Rectal smooth muscle tissue (tissue), 1 donor: ENCODE measurements around the gene SIGLEC1.
A peak's percentile ranks its signal among the peaks of the same experiment; 100 is the strongest.

Experiments used
- H3K27ac ChIP-seq: one replicate; pipeline ENCODE4 v1.7.0; 2013; ENCODE audit warnings: low read depth, low read length, inconsistent platforms
- H3K27me3 ChIP-seq: one replicate; pipeline ENCODE4 v1.7.0; 2013; ENCODE audit warnings: low read length; ENCODE audit not compliant: control insufficient read depth, insufficient read depth
- H3K36me3 ChIP-seq: one replicate; pipeline ENCODE4 v1.7.0; 2013; ENCODE audit warnings: low read length; ENCODE audit not compliant: control insufficient read depth, insufficient read depth
- H3K4me1 ChIP-seq: one replicate; pipeline ENCODE4 v1.7.0; 2013; ENCODE audit warnings: low read length; ENCODE audit not compliant: control insufficient read depth, insufficient read depth
- H3K4me3 ChIP-seq: one replicate; pipeline ENCODE4 v1.7.0; 2013; ENCODE audit warnings: low read length
- H3K9ac ChIP-seq: one replicate; pipeline ENCODE4 v1.7.0; 2013; ENCODE audit warnings: low read length

SIGLEC1 gene

GRCh38 chr20:3751675-3752385 lies 39.4 kb upstream of the SIGLEC1 start:
- H3K4me1 ChIP-seq = no peaks in the 10 kb centered on the region
- peak overlapping the region; percentile 5 for H3K9ac ChIP-seq
- peak overlapping the region; percentile 42 for H3K4me3 ChIP-seq
- peak overlapping the region; percentile 7 for H3K27ac ChIP-seq
- H3K36me3 ChIP-seq = peaks cover 2% of the 10 kb centered on the region
- H3K27me3 ChIP-seq = no peaks in the 10 kb centered on the region

- Histone ChIP-seq H3K4me1 (no peaks in the 10 kb centered on the region), H3K4me3 (peak overlapping the region; percentile 42), H3K36me3 (peaks cover 2% of the 10 kb centered on the region), H3K9ac (no peak overlapping the region), H3K27me3 (no peaks in the 10 kb centered on the region), H3K27ac (no peak overlapping the region)
These were observed 38.9 kb upstream of the SIGLEC1 start for GRCh38 chr20:3751305-3751674.

GRCh38 chr20:3749689-3750531 lies 37.5 kb upstream of the SIGLEC1 start:
- H3K36me3 ChIP-seq = no peaks in the 10 kb centered on the region
- H3K9ac ChIP-seq = no peak overlapping the region
- H3K4me1 ChIP-seq = no peaks in the 10 kb centered on the region
- no peak overlapping the region for H3K27ac ChIP-seq
- no peaks in the 10 kb centered on the region for H3K27me3 ChIP-seq
- no peak overlapping the region for H3K4me3 ChIP-seq

GRCh38 chr20:3749087-3749688 lies 36.8 kb upstream of the SIGLEC1 start:
- no peaks in the 10 kb centered on the region for H3K27me3 ChIP-seq
- H3K9ac ChIP-seq = no peak overlapping the region
- no peaks in the 10 kb centered on the region for H3K36me3 ChIP-seq
- H3K4me1 ChIP-seq = no peaks in the 10 kb centered on the region
- no peak overlapping the region for H3K4me3 ChIP-seq
- no peak overlapping the region for H3K27ac ChIP-seq

GRCh38 chr20:3748073-3748472 lies 35.7 kb upstream of the SIGLEC1 start:
- no peak overlapping the region for H3K27ac ChIP-seq
- no peak overlapping the region for H3K4me3 ChIP-seq
- H3K4me1 ChIP-seq = no peaks in the 10 kb centered on the region
- no peak overlapping the region for H3K9ac ChIP-seq
- no peaks in the 10 kb centered on the region for H3K27me3 ChIP-seq
- H3K36me3 ChIP-seq = no peaks in the 10 kb centered on the region

GRCh38 chr20:3747471-3747870 lies 35.1 kb upstream of the SIGLEC1 start:
- Histone ChIP-seq H3K4me3 (no peak overlapping the region), H3K4me1 (no peaks in the 10 kb centered on the region), H3K27me3 (no peaks in the 10 kb centered on the region), H3K27ac (no peak overlapping the region), H3K9ac (no peak overlapping the region), H3K36me3 (no peaks in the 10 kb centered on the region)

GRCh38 chr20:3745686-3746173 lies 33.3 kb upstream of the SIGLEC1 start:
- Histone ChIP-seq H3K4me1 (no peaks in the 10 kb centered on the region), H3K27me3 (no peaks in the 10 kb centered on the region), H3K27ac (no peak overlapping the region), H3K36me3 (no peaks in the 10 kb centered on the region), H3K9ac (no peak overlapping the region), H3K4me3 (no peak overlapping the region)

- Histone ChIP-seq H3K27me3 (no peaks in the 10 kb centered on the region), H3K9ac (no peak overlapping the region), H3K4me1 (no peaks in the 10 kb centered on the region), H3K27ac (no peak overlapping the region), H3K36me3 (no peaks in the 10 kb centered on the region), H3K4me3 (no peak overlapping the region)
These were observed 32.6 kb upstream of the SIGLEC1 start for GRCh38 chr20:3744806-3745685.

GRCh38 chr20:3744037-3744436 lies 31.6 kb upstream of the SIGLEC1 start:
- no peaks in the 10 kb centered on the region for H3K27me3 ChIP-seq
- no peak overlapping the region for H3K27ac ChIP-seq
- H3K4me1 ChIP-seq = no peaks in the 10 kb centered on the region
- no peaks in the 10 kb centered on the region for H3K36me3 ChIP-seq
- no peak overlapping the region for H3K4me3 ChIP-seq
- H3K9ac ChIP-seq = no peak overlapping the region

- H3K9ac ChIP-seq = no peak overlapping the region
- no peak overlapping the region for H3K4me3 ChIP-seq
These were observed 30.9 kb upstream of the SIGLEC1 start for GRCh38 chr20:3743251-3743650.

GRCh38 chr20:3741836-3742458 lies 29.5 kb upstream of the SIGLEC1 start:
- H3K27ac ChIP-seq = no peak overlapping the region
- no peaks in the 10 kb centered on the region for H3K27me3 ChIP-seq
- H3K4me1 ChIP-seq = no peaks in the 10 kb centered on the region
- no peak overlapping the region for H3K4me3 ChIP-seq
- H3K9ac ChIP-seq = no peak overlapping the region
- no peaks in the 10 kb centered on the region for H3K36me3 ChIP-seq

More at GRCh38 chr20:3743251-3743650, 30.9 kb upstream of the SIGLEC1 start:
- no peaks in the 10 kb centered on the region for H3K4me1 ChIP-seq
- H3K27me3 ChIP-seq = no peaks in the 10 kb centered on the region
- no peaks in the 10 kb centered on the region for H3K36me3 ChIP-seq
- H3K27ac ChIP-seq = no peak overlapping the region
